DND-41 (cell line): ENCODE results near the gene PMEPA1.

Experiments used
- CTCF ChIP-seq: IDR thresholded peaks from 2 replicates; pipeline ENCODE4 v1.5.1; 2012; ENCODE audit warnings: borderline replicate concordance, low read length, moderate library complexity, mild to moderate bottlenecking; ENCODE audit not compliant: poor library complexity, severe bottlenecking; ENCODE audit errors: extremely low read depth
- EZH2 ChIP-seq: IDR thresholded peaks from 3 replicates; pipeline ENCODE4 v1.6.1; 2012; ENCODE audit warnings: borderline replicate concordance, low read depth, mild to moderate bottlenecking, moderate library complexity, low read length, inconsistent platforms; ENCODE audit not compliant: severe bottlenecking

GRCh38 chr20:57753332-57754164, 43.7 kb upstream of the PMEPA1 start:
- TF ChIP-seq CTCF (no peak), EZH2 (no peak)
